ENCODE results near the gene CDH23. TPM values are rescaled to one million over a fixed set of nuclear protein-coding genes. Genes with fewer than 3 reads are reported as not detected.
"Not testable (repeated sequence)": the region's sequence is repeated elsewhere in the genome, so short reads cannot be mapped to it uniquely, and the experiment has no call there.

Gene CDH23
- total RNA-seq, 1 experiment from 2014 or later = 0.34 TPM

DNA sequence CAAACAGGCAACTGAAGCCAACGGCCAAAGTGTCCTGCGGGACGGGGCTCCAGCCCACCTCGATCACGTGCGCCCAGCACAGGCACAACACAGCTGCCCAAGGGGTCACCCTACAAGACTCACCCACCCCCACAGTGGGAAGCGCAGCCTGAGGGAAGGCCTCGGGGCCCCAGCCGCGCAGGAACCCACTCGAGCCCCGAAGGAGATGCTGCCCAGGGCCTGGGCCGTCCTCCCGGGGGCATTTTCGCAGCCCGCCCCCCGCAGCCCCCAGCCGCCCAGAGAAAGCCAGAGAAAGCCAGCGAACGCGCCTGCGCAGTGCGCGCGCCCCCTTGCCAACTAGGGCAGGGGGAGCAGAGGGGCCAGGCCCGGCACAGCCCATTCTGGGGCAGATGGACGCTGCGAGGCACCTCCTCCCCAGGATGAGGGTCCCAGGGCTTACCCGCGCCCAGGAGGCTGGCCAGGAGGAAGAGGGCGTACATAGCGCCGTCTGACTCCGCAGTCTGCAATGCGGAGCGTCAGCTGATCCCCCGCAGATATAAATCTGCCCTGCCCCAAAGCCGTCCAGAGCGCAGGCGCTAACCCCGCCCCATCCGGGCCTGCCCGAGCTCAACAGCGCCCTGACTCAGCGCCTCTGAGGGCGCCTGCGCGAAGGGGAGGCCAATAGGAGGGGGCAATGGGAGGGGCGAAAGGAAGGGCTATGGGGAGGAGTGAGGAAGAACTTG lies 454.2 kb downstream of the CDH23 start, which contains the start of gene PSAP:
PSAP (minus strand) TSS at position 509 of the 722 bp plus-strand sequence; CDS start at position 479, 30 bp downstream.
- Mint-ChIP-seq H3K4me1 (ENCODE audit: low read depth, unreplicated experiment) (peaks cover 26% of the 10 kb centered on the region), H3K4me3 (ENCODE audit: unreplicated experiment) (peak within 1 kb of the TSS; percentile 92), H3K36me3 (ENCODE audit: insufficient read depth, unreplicated experiment) (peaks cover 31% of the 10 kb centered on the region), H3K27me3 (ENCODE audit: insufficient read depth, unreplicated experiment) (no peaks in the 10 kb centered on the region), H3K27ac (ENCODE audit: unreplicated experiment) (peak within 1 kb of the TSS; percentile 90), H3K9me3 (ENCODE audit: unreplicated experiment) (no peaks in the 10 kb centered on the region)
- H3K36me3 ChIP-seq (ENCODE audit: control insufficient read depth, insufficient read depth, low read length) = peaks cover 3% of the 10 kb centered on the region; the same call in 1 of the 2 replicates
- H3K4me3 ChIP-seq (ENCODE audit: low read depth, low read length) = peak within 1 kb of the TSS; percentile 75
- CTCF ChIA-PET = interaction anchor here (0.5 to 2.4 kb wide), 19 partner anchors 9 to 1736 kb away, joined by 3 to 29 read pairs (median 4); no protein-coding TSS in a partner anchor
- BruUV-seq (replicated peaks) = no TSS peak
- no peaks in the 10 kb centered on the region for H3K27me3 ChIP-seq (replicated peaks; ENCODE audit: control insufficient read depth, insufficient read depth, low read length)
- peak; percentile 100 for DNase-seq
- H3K9me3 ChIP-seq = no peaks in the 10 kb centered on the region
- peaks cover 19% of the 10 kb centered on the region for H3K4me1 ChIP-seq
- POLR2A ChIA-PET = interaction anchor here (0.5 to 2.6 kb wide), 21 partner anchors 9 to 1736 kb away, joined by 3 to 29 read pairs (median 5); partner anchors contain the start of genes DNAJC9, PPP3CB and VSIR
- intact Hi-C loops (cut with micrococcal nuclease; ENCODE audit: unreplicated experiment) = loop anchor here (1.0 kb wide), 2 partner anchors 11 to 1735 kb away; no protein-coding TSS in a partner anchor
- TF ChIP-seq, protein P1, sequence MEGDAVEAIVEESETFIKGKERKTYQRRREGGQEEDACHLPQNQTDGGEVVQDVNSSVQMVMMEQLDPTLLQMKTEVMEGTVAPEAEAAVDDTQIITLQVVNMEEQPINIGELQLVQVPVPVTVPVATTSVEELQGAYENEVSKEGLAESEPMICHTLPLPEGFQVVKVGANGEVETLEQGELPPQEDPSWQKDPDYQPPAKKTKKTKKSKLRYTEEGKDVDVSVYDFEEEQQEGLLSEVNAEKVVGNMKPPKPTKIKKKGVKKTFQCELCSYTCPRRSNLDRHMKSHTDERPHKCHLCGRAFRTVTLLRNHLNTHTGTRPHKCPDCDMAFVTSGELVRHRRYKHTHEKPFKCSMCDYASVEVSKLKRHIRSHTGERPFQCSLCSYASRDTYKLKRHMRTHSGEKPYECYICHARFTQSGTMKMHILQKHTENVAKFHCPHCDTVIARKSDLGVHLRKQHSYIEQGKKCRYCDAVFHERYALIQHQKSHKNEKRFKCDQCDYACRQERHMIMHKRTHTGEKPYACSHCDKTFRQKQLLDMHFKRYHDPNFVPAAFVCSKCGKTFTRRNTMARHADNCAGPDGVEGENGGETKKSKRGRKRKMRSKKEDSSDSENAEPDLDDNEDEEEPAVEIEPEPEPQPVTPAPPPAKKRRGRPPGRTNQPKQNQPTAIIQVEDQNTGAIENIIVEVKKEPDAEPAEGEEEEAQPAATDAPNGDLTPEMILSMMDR (IDR thresholded peaks at IDR 0.05; ENCODE audit: insufficient read depth in 1 of 2, low read depth in 1 of 2, low read length in 1 of 2, severe bottlenecking in 1 of 2, unreplicated experiment in 1 of 2) = no peak

- DNase-seq; H3K9me3 Mint-ChIP-seq (ENCODE audit: unreplicated experiment); H3K9me3 ChIP-seq; H3K36me3 ChIP-seq (ENCODE audit: control insufficient read depth, insufficient read depth, low read length); H3K27me3 ChIP-seq (replicated peaks; ENCODE audit: control insufficient read depth, insufficient read depth, low read length); H3K27me3 Mint-ChIP-seq (ENCODE audit: insufficient read depth, unreplicated experiment): not testable (repeated sequence)
- Histone ChIP-seq H3K4me1 (peaks cover 18% of the 10 kb centered on the region), H3K4me3 (ENCODE audit: low read depth, low read length) (peak overlapping the region; percentile 31)
- intact Hi-C loops (cut with micrococcal nuclease; ENCODE audit: unreplicated experiment) = loop anchor here (1.0 kb wide), 1 partner anchor 1735 kb away; no protein-coding TSS in a partner anchor
- POLR2A ChIA-PET = interaction anchor here (0.6 to 2.6 kb wide), 17 partner anchors 8 to 1735 kb away, joined by 3 to 29 read pairs (median 4); partner anchors contain the start of genes DNAJC9, PPP3CB and VSIR
- peak overlapping the region; percentile 90 for H3K27ac Mint-ChIP-seq (ENCODE audit: unreplicated experiment)
- BruUV-seq (replicated peaks) = TSS peak; percentile 93
- H3K36me3 Mint-ChIP-seq (ENCODE audit: insufficient read depth, unreplicated experiment) = peaks cover 30% of the 10 kb centered on the region
- peak overlapping the region; percentile 92 for H3K4me3 Mint-ChIP-seq (ENCODE audit: unreplicated experiment)
- peaks cover 25% of the 10 kb centered on the region for H3K4me1 Mint-ChIP-seq (ENCODE audit: low read depth, unreplicated experiment)
- CTCF ChIA-PET = interaction anchor here (0.6 to 2.4 kb wide), 13 partner anchors 8 to 1735 kb away, joined by 3 to 29 read pairs (median 5); no protein-coding TSS in a partner anchor
These were observed 454.9 kb downstream of the CDH23 start for GRCh38 chr10:71851465-71852095.

DNA sequence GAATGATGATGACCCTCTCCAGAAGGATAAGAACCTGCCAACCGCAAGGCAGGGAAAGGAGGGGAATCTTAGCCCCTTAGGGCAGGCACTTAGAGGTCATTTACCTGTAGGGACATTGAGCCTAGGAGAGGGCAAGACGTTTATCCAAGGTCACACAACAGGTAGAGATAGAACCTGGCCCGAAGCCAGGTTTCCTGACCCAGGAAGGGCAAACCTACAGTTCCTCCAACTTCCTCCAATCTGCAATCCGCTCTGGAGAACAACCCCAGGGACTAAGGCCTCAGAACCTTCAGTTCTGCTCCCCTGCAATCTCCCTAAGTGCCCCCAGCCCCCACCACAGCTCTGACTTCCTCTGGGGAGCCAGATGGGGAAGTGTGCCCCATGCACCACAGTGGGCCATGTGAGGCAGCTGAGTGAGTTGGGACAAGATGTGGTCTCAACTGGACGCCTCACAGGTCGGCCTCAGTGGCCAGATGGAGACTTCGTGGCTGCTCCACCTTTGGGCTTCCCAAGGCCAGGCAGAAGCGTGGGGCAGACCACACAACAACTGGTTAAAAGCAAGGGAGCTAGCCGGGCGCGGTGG lies 455.7 kb downstream of the CDH23 start:
- Mint-ChIP-seq H3K27ac (ENCODE audit: unreplicated experiment) (peak overlapping the region; percentile 90), H3K36me3 (ENCODE audit: insufficient read depth, unreplicated experiment) (peaks cover 23% of the 10 kb centered on the region), H3K4me1 (ENCODE audit: low read depth, unreplicated experiment) (peaks cover 25% of the 10 kb centered on the region), H3K4me3 (ENCODE audit: unreplicated experiment) (peak overlapping the region; percentile 92), H3K27me3 (ENCODE audit: insufficient read depth, unreplicated experiment) (no peaks in the 10 kb centered on the region), H3K9me3 (ENCODE audit: unreplicated experiment) (no peaks in the 10 kb centered on the region)
- no TSS peak for BruUV-seq (replicated peaks)
- ChIA-PET CTCF (interaction anchor here (0.5 kb wide), 1 partner anchor 13 kb away, joined by 5 read pairs; no protein-coding TSS in a partner anchor), POLR2A (no interaction called here)
- no peak overlapping the region for H3K4me3 ChIP-seq (ENCODE audit: low read depth, low read length)
- H3K27me3 ChIP-seq (replicated peaks; ENCODE audit: control insufficient read depth, insufficient read depth, low read length) = no peaks in the 10 kb centered on the region
- no peaks in the 10 kb centered on the region for H3K9me3 ChIP-seq
- no peaks in the 10 kb centered on the region for H3K36me3 ChIP-seq (ENCODE audit: control insufficient read depth, insufficient read depth, low read length)
- peaks cover 18% of the 10 kb centered on the region for H3K4me1 ChIP-seq
- no peak for DNase-seq
- TF ChIP-seq, protein P1 (IDR thresholded peaks at IDR 0.05; ENCODE audit: insufficient read depth in 1 of 2, low read depth in 1 of 2, low read length in 1 of 2, severe bottlenecking in 1 of 2, unreplicated experiment in 1 of 2) = no peak
- intact Hi-C loops (cut with micrococcal nuclease; ENCODE audit: unreplicated experiment) = no loop called here

Data from Caco-2 (cell line).